IgD-negative memory B cell (primary cell): ENCODE data around the gene COL5A1. TPM values are rescaled to one million over a fixed set of nuclear protein-coding genes. Genes with fewer than 3 reads are reported as not detected.

Experiments
- H3K27ac Mint-ChIP-seq, 3 donors: one replicate each; pipeline ENCODE4 v1.8.0; 2020 to 2022; ENCODE audit warnings: mild to moderate bottlenecking in 3 of 3, mixed read lengths in 3 of 3, moderate library complexity in 1 of 3
- H3K27me3 Mint-ChIP-seq: one replicate; pipeline ENCODE4 v1.8.0; 2021; ENCODE audit warnings: mixed read lengths
- H3K36me3 Mint-ChIP-seq: one replicate; pipeline ENCODE4 v1.8.0; 2020; ENCODE audit warnings: mild to moderate bottlenecking, mixed read lengths
- H3K4me1 Mint-ChIP-seq, 3 donors: one replicate each; pipeline ENCODE4 v1.8.0; 2020 to 2022; ENCODE audit warnings: mixed read lengths in 3 of 3, mild to moderate bottlenecking in 1 of 3
- H3K4me3 Mint-ChIP-seq, 4 donors: one replicate each; pipeline ENCODE4 v1.8.0; 2020 to 2022; ENCODE audit warnings: mild to moderate bottlenecking in 4 of 4, mixed read lengths in 4 of 4, moderate library complexity in 3 of 4
- H3K9me3 Mint-ChIP-seq, 3 donors: one replicate each; pipeline ENCODE4 v1.8.0; 2020 to 2021; ENCODE audit warnings: mixed read lengths in 3 of 3, mild to moderate bottlenecking in 1 of 3
- polyA plus RNA-seq: library from polyadenylated mRNA; unstranded; fragments of 300-500 nt; fragmentation: Illumina TruSeq; gene quantifications from one replicate; pipeline ENCODE4 v1.2.3, GENCODE V29; 2021

Gene COL5A1
- polyA plus RNA-seq, 1 donor from 2014 or later, result not detected

GRCh38 chr9:134766587-134766986 lies 125.0 kb downstream of the COL5A1 start:
- peaks cover 0 to 3% (median 0%) of the 10 kb centered on the region in 3 donors for H3K4me1 Mint-ChIP-seq
- no peaks in the 10 kb centered on the region for H3K9me3 Mint-ChIP-seq
- H3K27me3 Mint-ChIP-seq, result peaks cover 11% of the 10 kb centered on the region
- H3K4me3 Mint-ChIP-seq, result no peak overlapping the region
- no peaks in the 10 kb centered on the region for H3K36me3 Mint-ChIP-seq
- H3K27ac Mint-ChIP-seq, result no peak overlapping the region

DNA sequence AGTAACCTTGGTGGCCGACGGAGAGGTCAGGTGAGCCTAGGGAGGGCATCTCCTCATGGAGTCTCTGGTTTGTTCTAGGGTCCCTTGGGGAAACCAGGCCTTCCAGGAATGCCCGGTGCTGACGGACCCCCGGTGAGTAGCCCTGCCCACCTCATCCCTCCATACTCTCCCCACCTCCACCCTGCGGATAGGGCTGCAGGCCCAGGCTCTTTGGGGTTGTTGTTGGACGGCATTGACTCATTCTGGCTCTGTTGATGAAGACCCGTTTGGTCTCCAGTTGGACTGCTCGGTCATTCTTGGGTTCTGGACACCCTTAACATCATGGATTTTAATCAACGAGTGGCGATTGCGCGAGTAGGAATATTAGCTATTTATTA lies 126.7 kb downstream of the COL5A1 start:
- Mint-ChIP-seq H3K27ac (no peak overlapping the region), H3K9me3 (no peaks in the 10 kb centered on the region), H3K36me3 (no peaks in the 10 kb centered on the region), H3K4me3 (no peak overlapping the region), H3K27me3 (peaks cover 16% of the 10 kb centered on the region), H3K4me1 (peaks cover 0 to 3% (median 0%) of the 10 kb centered on the region in 3 donors)

- Mint-ChIP-seq H3K9me3 (no peaks in the 10 kb centered on the region), H3K27me3 (peaks cover 16% of the 10 kb centered on the region), H3K4me3 (no peak overlapping the region), H3K4me1 (peaks cover 0 to 3% (median 0%) of the 10 kb centered on the region in 3 donors), H3K27ac (no peak overlapping the region), H3K36me3 (no peaks in the 10 kb centered on the region)
Measured at GRCh38 chr9:134768709-134769351, 127.2 kb downstream of the COL5A1 start.

- H3K9me3 Mint-ChIP-seq, result no peaks in the 10 kb centered on the region
- no peaks in the 10 kb centered on the region for H3K36me3 Mint-ChIP-seq
- H3K27ac Mint-ChIP-seq, result no peak overlapping the region
- H3K4me1 Mint-ChIP-seq, result peaks cover 0 to 3% (median 0%) of the 10 kb centered on the region in 3 donors
- H3K27me3 Mint-ChIP-seq, result peaks cover 20% of the 10 kb centered on the region
- no peak overlapping the region for H3K4me3 Mint-ChIP-seq
Measured at GRCh38 chr9:134770972-134771971, 129.7 kb downstream of the COL5A1 start.

GRCh38 chr9:134772331-134772730 lies 130.7 kb downstream of the COL5A1 start:
- peaks cover 0 to 3% (median 0%) of the 10 kb centered on the region in 3 donors for H3K4me1 Mint-ChIP-seq
- H3K27ac Mint-ChIP-seq, result no peak overlapping the region
- no peak overlapping the region for H3K4me3 Mint-ChIP-seq
- H3K27me3 Mint-ChIP-seq, result peaks cover 16% of the 10 kb centered on the region
- no peaks in the 10 kb centered on the region for H3K36me3 Mint-ChIP-seq
- H3K9me3 Mint-ChIP-seq, result no peaks in the 10 kb centered on the region

- peak overlapping the region in 1 of 4 donors; percentile 27 for H3K4me3 Mint-ChIP-seq
- no peaks in the 10 kb centered on the region for H3K9me3 Mint-ChIP-seq
- no peaks in the 10 kb centered on the region for H3K36me3 Mint-ChIP-seq
- no peaks in the 10 kb centered on the region for H3K4me1 Mint-ChIP-seq
- H3K27me3 Mint-ChIP-seq, result peaks cover 16% of the 10 kb centered on the region
- H3K27ac Mint-ChIP-seq, result no peak overlapping the region
Measured at GRCh38 chr9:134773842-134774241, 132.2 kb downstream of the COL5A1 start.

DNA sequence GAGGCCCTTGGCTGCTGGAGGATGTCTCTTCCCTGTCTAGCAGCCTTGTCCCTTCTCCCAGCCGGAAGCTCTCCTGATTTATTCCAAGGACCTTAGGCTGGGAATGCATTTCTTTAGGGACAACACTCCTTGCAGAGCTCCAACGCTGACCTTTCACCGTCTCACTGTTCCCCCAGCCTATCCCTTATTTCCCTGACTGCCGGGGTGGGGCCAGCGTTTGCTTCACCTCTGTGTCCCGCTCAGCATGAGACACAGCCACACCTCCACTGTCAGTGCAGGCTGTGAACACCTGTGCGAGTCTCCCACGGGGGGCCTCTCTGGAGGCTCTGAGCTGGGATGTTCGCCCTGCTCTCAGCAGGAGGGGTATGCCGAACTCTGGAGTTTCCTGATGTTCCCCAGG lies 132.8 kb downstream of the COL5A1 start:
- no peaks in the 10 kb centered on the region for H3K36me3 Mint-ChIP-seq
- H3K27ac Mint-ChIP-seq, result no peak overlapping the region
- no peaks in the 10 kb centered on the region for H3K9me3 Mint-ChIP-seq
- no peak overlapping the region for H3K4me3 Mint-ChIP-seq
- peaks cover 16% of the 10 kb centered on the region for H3K27me3 Mint-ChIP-seq
- no peaks in the 10 kb centered on the region for H3K4me1 Mint-ChIP-seq

DNA sequence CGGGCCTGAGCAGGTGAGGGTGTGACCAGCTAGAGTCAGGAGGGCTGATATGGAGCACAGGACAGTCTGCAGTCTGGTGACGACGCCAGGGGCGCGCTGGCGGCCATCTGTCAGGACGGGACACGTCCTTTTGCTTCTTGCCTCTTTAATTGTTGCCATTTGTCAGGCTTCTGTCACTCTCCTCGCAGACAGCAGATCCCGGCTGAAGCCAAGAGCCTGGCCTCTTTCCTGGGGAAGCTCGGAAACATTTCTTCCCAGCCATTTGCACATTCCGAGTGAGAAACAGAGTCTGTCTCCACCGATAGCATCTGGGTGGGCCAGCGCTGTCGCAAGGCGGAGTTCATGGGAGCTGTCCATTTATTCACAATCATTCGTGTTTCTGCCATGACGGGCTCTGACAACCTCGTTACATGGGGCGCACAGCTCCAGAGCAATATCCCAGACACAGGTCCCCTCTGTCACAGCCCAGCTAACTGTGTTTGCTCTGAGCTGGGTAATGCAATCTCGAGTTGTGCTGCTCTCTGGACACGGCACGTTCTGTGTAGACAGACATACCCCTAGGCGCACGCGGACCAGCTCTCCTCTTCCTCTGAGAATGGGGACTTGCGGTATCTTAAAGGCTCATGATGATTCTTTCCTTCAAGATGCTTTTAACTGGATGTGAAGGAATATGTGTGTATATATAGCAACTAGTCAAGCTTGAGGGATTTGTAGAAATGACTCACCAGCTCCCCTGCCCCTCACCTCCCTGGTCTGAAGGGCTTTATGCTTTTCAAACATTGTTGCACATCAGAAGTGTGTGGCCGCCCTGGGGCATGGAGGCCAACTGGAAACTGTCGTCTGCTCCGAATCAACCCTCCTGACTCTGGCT lies 133.7 kb downstream of the COL5A1 start:
- H3K27me3 Mint-ChIP-seq, result peaks cover 16% of the 10 kb centered on the region
- H3K36me3 Mint-ChIP-seq, result no peaks in the 10 kb centered on the region
- no peaks in the 10 kb centered on the region for H3K4me1 Mint-ChIP-seq
- no peaks in the 10 kb centered on the region for H3K9me3 Mint-ChIP-seq
- H3K27ac Mint-ChIP-seq, result no peak overlapping the region
- H3K4me3 Mint-ChIP-seq, result no peak overlapping the region

- Mint-ChIP-seq H3K4me3 (no peak overlapping the region), H3K9me3 (no peaks in the 10 kb centered on the region), H3K36me3 (no peaks in the 10 kb centered on the region), H3K27me3 (peaks cover 15% of the 10 kb centered on the region), H3K4me1 (no peaks in the 10 kb centered on the region), H3K27ac (no peak overlapping the region)
Measured at GRCh38 chr9:134776080-134776796, 134.6 kb downstream of the COL5A1 start.

GRCh38 chr9:134777153-134777552 lies 135.6 kb downstream of the COL5A1 start:
- H3K36me3 Mint-ChIP-seq, result no peaks in the 10 kb centered on the region
- H3K4me3 Mint-ChIP-seq, result no peak overlapping the region
- peaks cover 5% of the 10 kb centered on the region for H3K27me3 Mint-ChIP-seq
- no peaks in the 10 kb centered on the region for H3K4me1 Mint-ChIP-seq
- H3K9me3 Mint-ChIP-seq, result no peaks in the 10 kb centered on the region
- H3K27ac Mint-ChIP-seq, result no peak overlapping the region

- H3K36me3 Mint-ChIP-seq, result no peaks in the 10 kb centered on the region
- no peaks in the 10 kb centered on the region for H3K4me1 Mint-ChIP-seq
Measured at GRCh38 chr9:134778156-134778555, 136.6 kb downstream of the COL5A1 start.

DNA sequence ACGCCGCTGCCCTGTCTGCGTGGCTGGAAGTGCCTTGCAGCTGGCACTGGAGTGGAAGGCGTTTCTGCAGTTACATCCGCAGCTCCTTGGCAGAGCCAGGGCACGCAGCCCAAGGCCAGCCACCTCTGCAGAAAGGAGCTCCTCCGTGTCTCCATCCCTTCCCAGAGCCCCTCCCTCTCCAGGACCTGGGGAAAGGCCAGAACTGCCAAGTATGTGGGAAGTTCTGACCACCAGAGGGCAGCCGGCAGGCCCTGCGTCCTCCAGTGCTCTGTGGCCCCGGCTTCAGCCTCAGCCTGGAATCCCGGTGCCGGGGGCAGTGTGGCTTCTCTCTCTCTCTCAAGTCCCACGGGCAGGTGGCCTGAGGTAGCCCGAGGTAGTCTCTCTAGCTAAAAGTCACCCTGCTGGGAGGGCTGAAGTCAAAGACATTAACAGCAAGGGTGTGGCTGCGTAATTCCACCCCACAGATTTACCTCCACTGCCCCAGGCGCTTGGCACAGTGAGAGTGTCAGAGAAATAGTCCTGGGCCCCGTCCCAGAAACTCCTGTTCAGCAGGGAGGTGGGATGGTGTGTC lies 137.3 kb downstream of the COL5A1 start:
- Mint-ChIP-seq H3K27ac (no peak overlapping the region), H3K36me3 (no peaks in the 10 kb centered on the region), H3K9me3 (no peaks in the 10 kb centered on the region), H3K27me3 (peaks cover 7% of the 10 kb centered on the region), H3K4me1 (no peaks in the 10 kb centered on the region), H3K4me3 (no peak overlapping the region)

More at GRCh38 chr9:134778156-134778555, 136.6 kb downstream of the COL5A1 start:
- Mint-ChIP-seq H3K9me3 (no peaks in the 10 kb centered on the region), H3K27ac (no peak overlapping the region), H3K27me3 (peaks cover 6% of the 10 kb centered on the region), H3K4me3 (no peak overlapping the region)

- no peaks in the 10 kb centered on the region for H3K4me1 Mint-ChIP-seq
- no peak overlapping the region for H3K4me3 Mint-ChIP-seq
- no peaks in the 10 kb centered on the region for H3K9me3 Mint-ChIP-seq
- H3K27ac Mint-ChIP-seq, result no peak overlapping the region
- H3K36me3 Mint-ChIP-seq, result no peaks in the 10 kb centered on the region
- H3K27me3 Mint-ChIP-seq, result peaks cover 7% of the 10 kb centered on the region
Measured at GRCh38 chr9:134779640-134780039, 138.0 kb downstream of the COL5A1 start.
